ENCODE results near the gene EIF4A3. TPM values are rescaled to one million over a fixed set of nuclear protein-coding genes. Genes with fewer than 3 reads are reported as not detected.

The EIF4A3 gene
- total and polyA plus RNA-seq, 2 experiments from 2014 or later, result 81.7 to 107 TPM

GRCh38 chr17:80169784-80170500, 23.0 kb upstream of the EIF4A3 start, which contains the start of gene CARD14:
CARD14 (plus strand) TSS chr17:80170030; CDS start chr17:80181439, 11,409 bp downstream.
- H3K4me3 ChIP-seq, result no peak within 1 kb of the TSS
- peak; percentile 33 for DNase-seq (ENCODE audit: low spot score)
- H3K9me3 ChIP-seq (ENCODE audit: low read depth), result no peaks in the 10 kb centered on the region
- no peak within 1 kb of the TSS for H2AFZ ChIP-seq
- no peaks in the 10 kb centered on the region for H4K20me1 ChIP-seq (ENCODE audit: insufficient read depth, poor library complexity, severe bottlenecking)
- no peaks in the 10 kb centered on the region for H3K9me2 ChIP-seq (replicated peaks; ENCODE audit: insufficient read depth)
- WGBS (ENCODE audit: low lambda C conversion rate, missing lambda C conversion rate), result 75% methylated on average over 19 of the region's 19 CpGs
- no peaks in the 10 kb centered on the region for H3K4me1 ChIP-seq (ENCODE audit: insufficient read depth)
- no peaks in the 10 kb centered on the region for H3K79me2 ChIP-seq
- no peak within 1 kb of the TSS for H3K27ac ChIP-seq
- no peaks in the 10 kb centered on the region for H3K36me3 ChIP-seq (replicated peaks; ENCODE audit: insufficient read depth, low read depth)
- H3K4me2 ChIP-seq, result no peak within 1 kb of the TSS
- H3K27me3 ChIP-seq, result no peaks in the 10 kb centered on the region
- TF ChIP-seq CTCF (IDR thresholded peaks at IDR 0.05; ENCODE audit: poor library complexity) (no peak), EZH2phosphoT487 (IDR thresholded peaks at IDR 0.05; ENCODE audit: low read depth, severe bottlenecking, unreplicated experiment) (no peak), EZH2 (IDR thresholded peaks at IDR 0.05; ENCODE audit: borderline replicate concordance) (no peak)

GRCh38 chr17:80169107-80169506, 22.2 kb upstream of the EIF4A3 start:
- no peak for DNase-seq (ENCODE audit: low spot score)
- Histone ChIP-seq H3K9me3 (ENCODE audit: low read depth) (no peaks in the 10 kb centered on the region), H3K27ac (no peak overlapping the region), H3K4me3 (no peak overlapping the region), H3K4me1 (ENCODE audit: insufficient read depth) (no peaks in the 10 kb centered on the region), H4K20me1 (ENCODE audit: insufficient read depth, poor library complexity, severe bottlenecking) (no peaks in the 10 kb centered on the region), H2AFZ (no peak overlapping the region), H3K27me3 (no peaks in the 10 kb centered on the region), H3K36me3 (replicated peaks; ENCODE audit: insufficient read depth, low read depth) (no peaks in the 10 kb centered on the region), H3K4me2 (no peak overlapping the region), H3K79me2 (no peaks in the 10 kb centered on the region), H3K9me2 (replicated peaks; ENCODE audit: insufficient read depth) (no peaks in the 10 kb centered on the region)
- WGBS (ENCODE audit: low lambda C conversion rate, missing lambda C conversion rate), result 86% methylated on average over 5 of the region's 5 CpGs
- TF ChIP-seq EZH2phosphoT487 (IDR thresholded peaks at IDR 0.05; ENCODE audit: low read depth, severe bottlenecking, unreplicated experiment) (no peak), EZH2 (IDR thresholded peaks at IDR 0.05; ENCODE audit: borderline replicate concordance) (no peak), CTCF (IDR thresholded peaks at IDR 0.05; ENCODE audit: poor library complexity) (no peak)

GRCh38 chr17:80168371-80168770, 21.4 kb upstream of the EIF4A3 start:
- Histone ChIP-seq H3K27ac (no peak overlapping the region), H3K27me3 (no peaks in the 10 kb centered on the region), H3K79me2 (no peaks in the 10 kb centered on the region), H3K4me2 (no peak overlapping the region), H3K9me2 (replicated peaks; ENCODE audit: insufficient read depth) (no peaks in the 10 kb centered on the region), H3K4me3 (no peak overlapping the region), H3K4me1 (ENCODE audit: insufficient read depth) (no peaks in the 10 kb centered on the region), H4K20me1 (ENCODE audit: insufficient read depth, poor library complexity, severe bottlenecking) (no peaks in the 10 kb centered on the region), H3K9me3 (ENCODE audit: low read depth) (no peaks in the 10 kb centered on the region), H3K36me3 (replicated peaks; ENCODE audit: insufficient read depth, low read depth) (no peaks in the 10 kb centered on the region), H2AFZ (no peak overlapping the region)
- no peak for TF ChIP-seq EZH2phosphoT487 (IDR thresholded peaks at IDR 0.05; ENCODE audit: low read depth, severe bottlenecking, unreplicated experiment)
- no peak for TF ChIP-seq EZH2 (IDR thresholded peaks at IDR 0.05; ENCODE audit: borderline replicate concordance)
- TF ChIP-seq CTCF (IDR thresholded peaks at IDR 0.05; ENCODE audit: poor library complexity), result no peak
- DNase-seq (ENCODE audit: low spot score), result peak; percentile 41
- WGBS (ENCODE audit: low lambda C conversion rate, missing lambda C conversion rate), result 54% methylated on average over 5 of the region's 5 CpGs

All from hepatocyte (in vitro differentiated cells).